GM18868 (cell line): Measurements from ENCODE around the gene FAM107A.

Experiments
- ATAC-seq: cut with Tn5 transposase; IDR thresholded peaks from one replicate; pipeline ENCODE4 v1.9.1; 2021; ENCODE audit warnings: mild to moderate bottlenecking, moderate library complexity; ENCODE audit not compliant: unreplicated experiment

The FAM107A gene

GRCh38 chr3:58520403-58521335 lies 56.5 kb downstream of the FAM107A start:
- ATAC-seq: peak; percentile 62

GRCh38 chr3:58519668-58520402 lies 57.4 kb downstream of the FAM107A start:
- no peak for ATAC-seq

GRCh38 chr3:58518291-58518789 lies 58.9 kb downstream of the FAM107A start:
- no peak for ATAC-seq

- ATAC-seq: no peak
Measured at GRCh38 chr3:58514405-58514804, 62.8 kb downstream of the FAM107A start.
